ENCODE data around the gene ITPRIPL1.
A peak's percentile ranks its signal among the peaks of the same experiment; 100 is the strongest.

The ITPRIPL1 gene

DNA sequence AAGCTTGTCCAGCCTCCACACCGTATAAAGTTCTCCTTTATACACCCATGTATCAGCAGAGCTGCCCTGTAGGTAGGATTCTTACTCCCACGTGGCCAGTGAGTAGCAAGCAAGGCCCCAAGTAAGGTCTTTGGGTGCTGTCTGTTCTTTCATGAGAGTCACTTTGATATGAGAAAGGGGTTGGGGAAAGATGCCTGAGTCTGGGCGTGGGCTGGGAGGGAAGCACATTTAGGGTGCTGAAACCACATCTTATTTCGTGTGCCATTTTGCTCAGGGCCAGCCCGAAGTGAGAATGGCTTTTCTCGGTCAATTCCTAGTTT lies 436 bp upstream of the ITPRIPL1 start:
- DNase-seq: peak; percentile 56

DNA sequence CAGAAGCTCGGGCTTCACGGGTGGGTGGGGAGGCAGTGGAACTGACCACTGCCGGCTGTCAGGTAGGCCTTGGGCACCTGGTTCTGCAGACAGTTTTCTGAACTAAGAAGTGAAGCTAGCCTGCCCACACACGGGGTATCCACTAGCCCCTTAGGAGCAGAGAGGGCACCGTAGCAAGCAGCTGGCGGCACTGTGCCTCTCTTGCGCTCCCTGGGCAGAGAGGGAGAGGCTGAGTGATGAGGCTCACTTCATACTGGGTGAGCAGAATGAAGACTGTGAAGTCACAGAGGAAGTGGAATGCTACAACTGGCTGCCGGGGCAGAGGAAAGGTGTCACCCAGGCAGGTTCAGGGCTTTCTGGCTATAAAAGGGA lies 753 bp downstream of the ITPRIPL1 start:
- peak; percentile 60 for DNase-seq

DNA sequence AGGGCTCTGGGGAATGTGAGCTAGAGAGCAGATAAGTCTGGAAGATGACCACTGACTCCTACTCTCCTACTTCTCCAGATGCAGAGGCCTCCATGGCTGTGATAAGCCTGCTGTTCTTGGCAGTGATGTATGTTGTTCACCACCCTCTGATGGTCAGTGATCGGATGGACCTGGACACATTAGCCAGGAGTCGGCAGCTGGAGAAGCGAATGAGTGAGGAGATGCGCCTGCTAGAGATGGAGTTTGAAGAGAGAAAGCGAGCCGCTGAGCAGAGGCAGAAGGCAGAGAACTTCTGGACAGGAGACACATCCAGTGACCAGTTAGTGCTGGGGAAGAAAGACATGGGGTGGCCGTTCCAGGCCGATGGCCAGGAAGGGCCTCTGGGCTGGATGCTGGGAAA lies 1.4 kb downstream of the ITPRIPL1 start:
- no peak for DNase-seq

DNA sequence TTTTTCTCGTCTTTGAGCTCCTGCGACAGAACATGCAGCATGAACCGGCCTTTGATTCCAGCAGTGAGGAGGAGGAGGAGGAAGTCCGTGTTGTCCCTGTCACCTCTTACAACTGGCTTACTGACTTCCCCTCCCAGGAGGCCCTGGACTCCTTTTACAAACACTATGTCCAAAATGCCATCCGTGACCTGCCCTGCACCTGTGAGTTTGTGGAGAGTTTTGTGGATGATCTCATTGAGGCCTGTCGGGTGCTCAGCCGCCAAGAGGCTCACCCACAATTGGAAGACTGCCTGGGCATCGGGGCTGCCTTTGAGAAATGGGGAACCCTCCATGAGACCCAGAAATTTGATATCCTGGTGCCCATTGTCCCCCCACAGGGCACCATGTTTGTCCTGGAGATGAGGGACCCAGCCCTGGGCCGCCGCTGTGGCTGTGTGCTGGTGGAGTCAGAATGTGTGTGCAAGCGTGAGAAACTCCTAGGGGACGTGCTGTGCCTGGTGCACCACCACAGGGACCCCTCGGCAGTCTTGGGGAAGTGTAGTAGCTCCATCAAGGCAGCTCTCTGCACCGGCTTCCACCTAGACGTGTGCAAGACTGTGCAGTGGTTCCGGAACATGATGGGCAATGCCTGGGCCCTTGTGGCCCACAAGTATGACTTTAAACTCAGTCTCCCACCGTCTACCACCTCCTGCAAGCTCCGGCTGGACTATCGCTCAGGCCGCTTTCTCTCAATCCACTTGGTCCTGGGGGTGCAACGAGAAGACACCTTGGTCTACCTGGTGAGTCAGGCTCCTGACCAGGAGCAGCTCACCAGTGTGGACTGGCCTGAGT lies 2.1 kb downstream of the ITPRIPL1 start:
- no peak for DNase-seq

DNA sequence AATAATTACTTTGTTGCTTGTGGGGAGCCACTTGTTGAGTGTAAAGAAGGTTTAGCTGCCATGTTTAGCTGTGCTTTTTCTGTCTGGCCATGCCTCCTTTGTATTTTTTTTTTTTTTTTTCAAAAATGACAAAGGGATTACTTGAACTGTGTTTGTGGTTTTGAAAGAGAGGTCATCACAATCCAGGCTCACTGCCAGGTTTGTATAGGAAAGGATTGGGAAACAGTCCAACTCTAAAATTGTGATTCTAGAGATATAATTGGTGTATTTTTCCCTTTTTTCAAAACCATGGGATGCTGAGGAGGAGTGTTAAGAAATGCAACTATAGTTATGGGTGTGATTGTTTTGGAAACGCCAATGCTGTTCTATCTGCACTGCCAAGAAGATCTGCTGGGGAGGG lies 4.3 kb downstream of the ITPRIPL1 start:
- DNase-seq: no peak

DNA sequence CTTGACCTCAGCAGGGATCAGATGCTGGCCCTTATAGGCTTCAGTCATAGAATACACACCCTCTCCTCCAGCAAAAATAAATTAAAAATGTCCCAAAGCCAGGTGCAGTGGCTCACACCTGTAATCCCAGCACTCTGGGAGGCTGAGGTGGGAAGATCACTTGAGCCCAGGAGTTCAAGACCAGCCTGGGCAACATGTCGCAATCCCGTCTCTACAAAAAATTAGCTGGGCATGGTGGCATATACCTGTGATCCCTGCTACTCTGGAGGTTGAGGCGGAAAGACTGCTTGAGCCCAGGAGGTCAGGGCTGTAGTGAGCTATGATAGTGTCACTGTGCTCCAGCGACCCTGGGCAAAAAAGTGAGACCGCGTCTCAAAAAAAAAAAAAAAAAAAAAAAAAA lies 4.8 kb downstream of the ITPRIPL1 start:
- DNase-seq: no peak

DNA sequence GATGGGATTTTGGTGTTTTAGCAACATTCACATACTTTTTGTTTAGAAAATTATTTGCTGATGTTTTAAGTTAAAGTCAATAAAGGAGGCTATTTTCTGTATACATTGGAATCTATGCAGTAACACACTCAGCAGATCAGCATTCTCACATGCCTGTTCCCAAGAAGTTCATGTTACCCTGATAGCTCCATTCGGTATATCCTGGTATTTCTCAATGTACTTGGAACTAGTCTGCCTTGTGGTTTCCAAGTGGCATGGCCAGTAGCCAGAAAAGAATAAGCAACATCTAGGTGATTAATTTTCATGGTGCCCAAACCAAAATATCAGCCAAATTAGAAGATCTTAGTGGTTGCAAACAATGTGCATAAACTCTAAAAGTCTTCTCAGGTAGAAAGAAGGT lies 5.3 kb downstream of the ITPRIPL1 start:
- no peak for DNase-seq

DNA sequence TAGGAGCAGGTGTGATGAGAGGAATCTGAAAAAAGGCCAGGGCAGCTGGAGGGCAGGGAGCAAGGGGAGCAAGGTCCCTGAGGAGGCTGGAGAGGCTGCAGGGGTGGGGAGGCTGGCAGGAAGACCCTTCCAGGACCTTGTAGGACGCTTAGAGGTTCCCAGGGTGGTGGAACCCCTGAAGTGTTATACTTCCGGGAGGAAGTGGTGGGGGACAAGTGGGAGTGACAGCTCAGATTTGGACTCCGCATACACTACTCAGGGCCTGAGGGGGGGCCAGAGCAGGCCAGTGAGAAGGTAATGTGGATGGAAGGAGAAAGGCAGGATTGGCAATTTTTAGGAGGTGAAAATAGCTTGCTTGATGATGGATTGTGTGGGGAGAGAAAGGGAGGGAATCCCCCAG lies 8.6 kb downstream of the ITPRIPL1 start:
- no peak for DNase-seq

DNA sequence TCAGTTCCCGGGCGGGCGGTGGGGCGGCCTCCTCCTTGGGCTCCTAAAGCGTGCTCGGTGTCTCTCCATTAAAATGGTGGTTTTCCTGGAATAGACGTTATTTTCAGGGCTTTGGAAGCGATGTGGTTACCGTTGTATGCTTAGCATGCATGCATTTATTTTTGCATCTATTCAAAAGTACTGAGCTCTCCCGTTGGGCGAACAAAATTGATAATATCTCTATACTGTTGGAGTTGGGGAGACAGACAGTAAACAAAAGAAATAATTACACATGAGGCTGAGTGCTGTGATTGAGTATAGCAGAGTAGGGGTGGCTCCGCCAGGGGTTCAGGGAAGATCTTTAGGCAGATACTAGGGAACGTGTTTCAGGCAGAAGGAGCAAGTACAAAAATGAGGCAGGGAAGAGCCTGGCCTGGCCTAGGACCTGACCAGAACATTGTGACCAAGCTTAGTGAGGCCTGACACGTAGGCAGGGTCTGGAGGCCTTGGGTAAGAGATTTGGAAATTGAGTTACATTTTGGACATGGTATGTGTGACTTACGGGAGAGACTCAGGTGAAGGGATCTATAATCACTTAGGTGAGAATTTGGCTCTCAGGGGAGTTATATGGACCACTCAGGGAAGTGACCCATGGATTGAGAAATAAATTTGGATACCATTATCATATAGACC lies 11.1 kb downstream of the ITPRIPL1 start:
- DNase-seq: no peak

DNA sequence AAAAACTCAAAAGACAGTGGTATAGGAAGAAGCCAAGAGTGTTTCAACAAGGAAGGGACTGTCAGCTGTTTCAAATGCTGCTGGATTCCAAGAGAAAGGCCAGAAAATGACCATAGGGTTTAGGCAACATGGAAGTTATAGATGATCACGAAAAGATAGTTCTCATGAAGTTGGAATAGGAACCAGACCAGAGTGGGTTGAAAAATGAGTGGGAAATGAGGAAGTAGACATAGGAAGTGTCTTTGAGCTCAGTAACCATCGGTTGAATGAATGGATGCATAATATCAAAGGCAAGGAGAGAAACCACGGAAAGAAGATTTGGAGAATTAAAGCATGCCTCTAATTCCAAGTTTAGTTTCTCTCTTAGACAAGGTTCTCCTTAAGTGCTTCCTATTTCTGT lies 11.8 kb downstream of the ITPRIPL1 start:
- DNase-seq: no peak

DNA sequence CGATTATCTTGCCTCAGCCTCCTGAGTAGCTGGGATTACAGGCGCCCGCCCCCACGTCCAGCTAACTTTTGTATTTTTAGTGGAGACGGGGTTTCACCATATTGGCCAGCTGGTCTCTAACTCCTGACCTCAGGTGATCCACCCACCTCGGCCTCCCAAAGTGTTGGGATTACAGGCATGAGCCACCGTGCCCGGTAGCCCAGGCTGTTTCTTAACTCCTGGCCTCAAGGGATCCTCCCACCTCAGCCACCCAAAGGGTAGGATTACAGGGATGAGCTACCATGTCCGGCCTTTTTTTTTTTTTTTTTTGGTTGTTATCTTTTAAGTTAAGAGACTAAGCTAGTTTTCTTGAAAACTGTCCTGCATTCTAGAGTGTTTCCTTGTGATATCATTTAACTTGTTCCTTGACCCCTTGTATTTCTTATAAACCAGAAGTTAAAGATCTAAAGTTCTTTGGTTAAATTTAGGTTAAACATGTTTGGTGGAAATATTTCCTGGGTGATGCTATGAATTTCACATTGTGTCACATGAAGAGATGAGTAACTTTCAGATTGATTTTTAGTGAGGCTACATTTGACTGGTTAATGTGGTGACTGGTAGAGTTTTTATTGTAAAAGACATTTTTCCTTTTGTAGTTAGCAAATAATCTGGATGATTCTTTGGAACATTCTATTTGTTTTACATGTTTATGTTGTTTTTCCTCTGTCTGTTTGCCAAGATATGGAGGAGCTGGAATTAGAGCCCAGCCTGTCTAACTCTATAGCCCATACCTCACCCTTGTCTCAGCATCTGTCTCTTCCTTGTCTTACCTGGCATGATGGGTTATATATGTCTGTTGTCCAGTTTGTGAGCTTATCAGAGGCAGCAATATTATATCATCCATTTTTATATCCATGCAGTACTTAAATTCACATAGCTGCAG lies 15.6 kb downstream of the ITPRIPL1 start:
- DNase-seq: no peak

DNA sequence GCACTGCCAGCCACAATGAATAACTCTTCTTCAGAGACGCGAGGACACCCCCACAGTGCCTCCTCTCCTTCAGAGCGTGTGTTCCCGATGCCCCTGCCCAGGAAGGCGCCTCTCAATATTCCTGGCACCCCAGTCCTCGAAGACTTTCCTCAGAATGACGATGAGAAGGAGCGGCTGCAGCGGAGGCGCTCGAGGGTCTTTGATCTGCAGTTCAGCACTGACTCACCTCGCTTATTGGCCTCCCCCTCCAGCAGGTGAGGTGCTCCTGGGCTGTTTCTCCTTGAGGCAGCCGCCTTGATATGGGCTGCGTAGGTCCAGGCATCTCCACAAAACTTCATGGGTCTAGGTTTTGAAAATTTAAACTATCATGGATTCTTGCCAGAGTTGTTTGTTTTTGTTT lies 16.5 kb downstream of the ITPRIPL1 start:
- no peak for DNase-seq

DNA sequence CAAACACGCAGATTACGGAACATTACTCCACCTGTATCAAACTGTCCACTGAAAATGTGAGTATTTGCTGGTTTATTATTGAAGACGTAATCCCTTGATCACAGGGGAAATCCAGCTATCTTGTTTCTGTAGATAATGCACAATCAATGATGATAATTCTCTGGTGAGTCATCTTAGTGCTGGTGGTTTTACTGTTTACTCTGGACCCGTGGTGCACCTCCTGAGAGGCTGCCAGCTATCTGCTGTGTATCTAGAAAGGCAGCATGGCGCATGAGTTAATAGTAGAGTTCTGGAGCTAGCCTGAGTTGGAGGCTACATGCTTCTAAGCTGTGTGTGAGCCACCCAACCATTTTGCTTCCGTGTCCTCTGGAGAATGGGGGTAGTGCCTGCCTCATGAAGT lies 17.0 kb downstream of the ITPRIPL1 start:
- peak; percentile 47 for DNase-seq

DNA sequence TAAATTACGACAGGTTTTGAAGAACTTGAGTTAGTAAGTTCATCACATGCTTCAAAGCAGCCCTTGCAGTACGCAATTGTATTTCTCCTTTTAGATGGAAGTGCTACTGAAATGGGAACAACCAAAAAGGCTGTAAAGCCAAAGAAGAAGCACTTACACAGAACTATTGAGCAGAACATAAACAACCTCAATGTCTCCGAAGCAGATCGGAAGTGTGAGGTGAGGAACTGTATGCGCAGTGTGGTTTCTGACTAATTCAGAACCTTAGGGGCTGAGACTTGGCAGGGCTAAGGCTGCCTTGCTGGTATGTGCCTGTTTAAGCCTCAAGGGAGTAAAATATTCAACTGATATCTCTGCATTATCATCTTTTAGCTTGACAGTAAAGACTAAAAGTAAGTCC lies 18.9 kb downstream of the ITPRIPL1 start:
- DNase-seq: peak; percentile 28

DNA sequence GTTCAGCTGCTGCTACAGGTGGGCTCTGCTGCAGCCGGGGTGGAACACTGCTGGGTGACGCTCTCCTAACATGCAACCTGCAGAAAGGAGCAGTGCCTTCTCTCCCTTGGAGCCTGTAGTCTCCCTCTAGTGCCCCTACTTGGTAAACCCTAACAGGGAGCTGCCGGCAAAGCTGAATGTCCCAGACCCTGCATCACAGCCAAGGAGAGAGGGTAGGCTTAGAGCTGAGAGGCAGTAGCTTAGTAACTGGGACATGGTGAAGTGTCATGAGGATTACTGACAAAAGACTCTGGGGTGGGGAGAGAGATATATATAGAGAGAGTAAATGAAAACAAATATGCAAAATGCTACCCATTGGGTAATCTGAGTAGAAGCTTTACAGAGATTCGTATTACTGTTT lies 20.3 kb downstream of the ITPRIPL1 start:
- DNase-seq: no peak

DNA sequence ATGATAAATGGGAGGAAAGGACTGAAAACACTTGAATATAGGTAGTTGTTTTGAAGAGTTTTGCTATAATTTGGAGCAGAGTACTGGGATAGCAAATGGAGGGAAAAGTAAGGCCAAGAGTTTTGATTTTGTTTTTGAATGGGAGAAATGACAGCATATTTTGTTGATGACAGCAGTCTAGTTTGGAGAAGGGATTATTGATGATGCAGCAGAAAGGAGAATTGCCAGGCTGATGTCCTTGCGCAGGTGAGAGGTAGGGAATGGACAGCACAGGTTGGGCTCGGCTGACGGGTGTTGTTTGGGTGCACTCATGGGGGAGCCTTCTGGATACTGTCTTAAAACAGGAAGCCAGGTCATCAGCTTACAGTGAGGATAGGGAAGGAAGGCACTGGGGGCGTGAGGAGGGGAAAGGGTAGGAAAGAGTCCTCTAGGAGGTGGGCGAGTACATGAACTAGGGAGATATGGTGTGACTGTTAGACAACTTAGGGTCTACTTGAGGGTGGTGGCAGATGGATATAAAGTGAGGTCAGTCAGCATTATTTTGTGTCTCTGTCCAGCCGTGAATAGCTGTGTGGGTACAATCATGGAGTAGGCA lies 20.8 kb downstream of the ITPRIPL1 start:
- no peak for DNase-seq

DNA sequence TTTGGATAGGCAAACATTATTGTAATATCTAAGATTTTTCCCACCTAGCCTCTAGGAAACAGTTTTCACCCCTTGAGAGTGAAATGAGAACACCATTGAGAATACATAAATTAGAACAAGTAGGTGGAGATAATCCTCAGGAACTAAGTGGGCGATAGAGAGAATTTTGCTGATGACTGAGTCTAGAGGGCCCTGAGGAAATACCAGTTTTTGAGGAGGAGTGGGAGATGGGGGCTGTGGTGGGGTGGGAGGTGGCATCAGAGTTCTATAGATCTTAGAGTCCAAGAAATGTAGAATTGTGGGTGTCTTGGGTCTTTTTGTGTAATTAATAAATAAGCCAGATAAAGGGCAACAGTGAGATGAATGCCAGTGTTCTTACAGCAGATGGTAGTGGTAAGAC lies 22.3 kb downstream of the ITPRIPL1 start:
- no peak for DNase-seq

DNA sequence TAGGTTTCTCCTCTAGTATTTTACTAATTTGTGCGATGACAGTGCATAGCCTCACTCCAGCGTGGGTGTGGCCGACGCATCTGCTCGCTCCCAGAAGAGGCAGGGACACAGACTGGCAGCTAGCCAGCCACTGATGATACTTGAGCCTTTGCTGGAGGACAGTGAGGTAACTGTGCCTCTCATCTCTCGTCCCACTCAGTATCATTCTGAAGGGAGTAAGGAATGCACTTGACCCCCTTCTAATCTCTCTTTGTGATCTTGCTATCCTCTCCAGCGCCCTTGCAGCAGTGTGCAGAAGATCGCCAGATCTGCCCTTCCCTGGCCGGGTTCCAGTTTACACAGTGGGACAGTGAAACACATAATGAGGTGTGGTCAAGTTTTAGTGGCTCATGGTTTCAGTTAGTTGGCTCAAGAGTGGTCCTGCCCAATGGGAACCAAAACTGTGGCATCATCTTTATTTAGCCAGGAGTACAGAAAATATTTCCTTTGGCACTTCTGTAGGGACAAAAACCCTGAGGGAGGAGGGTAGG lies 28.0 kb downstream of the ITPRIPL1 start:
- no peak for DNase-seq

DNA sequence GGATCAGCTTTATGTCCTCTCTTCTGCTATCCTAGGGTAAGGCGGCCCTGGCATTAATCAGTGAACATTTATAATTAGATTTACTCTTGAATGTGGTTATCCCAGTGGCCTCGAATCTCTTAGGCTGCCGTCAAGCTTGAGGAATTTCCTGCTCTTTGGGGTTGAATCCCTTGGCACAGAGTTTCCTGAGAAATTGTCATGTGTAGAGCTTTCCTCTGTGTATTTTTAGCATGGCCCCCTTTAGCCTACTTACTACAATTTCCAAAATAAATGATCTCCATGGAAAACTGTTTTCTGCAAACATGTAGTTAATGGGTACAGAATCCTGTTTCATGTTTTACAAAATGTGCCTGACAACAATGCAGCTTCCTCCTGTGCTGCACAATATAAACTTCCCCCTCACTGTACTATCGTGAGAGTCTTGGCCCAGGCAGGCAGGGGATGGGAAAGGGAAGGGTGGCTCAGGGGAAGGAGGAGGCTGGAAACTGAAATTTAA lies 28.5 kb downstream of the ITPRIPL1 start:
- no peak for DNase-seq

DNA sequence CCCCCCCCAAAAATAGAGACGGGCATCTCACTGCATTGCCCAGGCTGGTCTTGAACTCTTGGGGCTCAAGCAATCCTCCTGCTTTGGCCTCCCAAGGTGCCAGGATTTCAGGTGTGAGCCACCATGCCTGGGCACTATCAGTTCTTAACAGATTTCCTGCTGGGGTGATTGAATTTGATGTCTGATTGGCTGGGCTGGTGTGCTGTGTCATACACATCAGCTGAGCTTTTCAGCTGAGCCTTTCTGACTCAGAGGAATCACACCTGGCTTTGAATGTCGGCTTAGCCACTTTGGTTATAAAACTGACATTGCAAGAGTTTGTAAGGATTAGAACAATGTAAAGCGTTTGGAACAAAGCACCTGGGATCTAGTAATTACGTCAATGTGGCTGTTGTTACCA lies 29.4 kb downstream of the ITPRIPL1 start:
- no peak for DNase-seq

DNA sequence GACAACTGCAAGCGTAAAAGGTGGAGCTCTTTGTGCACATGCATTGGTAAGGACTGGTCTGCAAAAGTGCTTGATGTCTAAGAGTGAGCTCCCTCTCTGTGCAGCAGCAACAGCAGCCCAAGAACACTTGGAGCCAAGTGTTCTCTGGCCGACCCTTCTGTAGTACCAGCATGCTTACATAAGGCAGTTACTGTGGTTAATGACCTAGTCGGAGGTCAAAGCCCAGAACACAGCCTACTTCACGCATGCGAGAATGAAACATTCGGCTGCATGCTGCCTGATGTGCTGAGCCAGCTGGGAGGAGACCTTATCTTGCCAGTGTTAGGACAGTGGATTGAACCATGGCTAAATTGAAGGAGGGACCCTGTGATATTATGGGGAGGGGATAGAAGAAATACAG lies 31.8 kb downstream of the ITPRIPL1 start:
- DNase-seq: no peak

DNA sequence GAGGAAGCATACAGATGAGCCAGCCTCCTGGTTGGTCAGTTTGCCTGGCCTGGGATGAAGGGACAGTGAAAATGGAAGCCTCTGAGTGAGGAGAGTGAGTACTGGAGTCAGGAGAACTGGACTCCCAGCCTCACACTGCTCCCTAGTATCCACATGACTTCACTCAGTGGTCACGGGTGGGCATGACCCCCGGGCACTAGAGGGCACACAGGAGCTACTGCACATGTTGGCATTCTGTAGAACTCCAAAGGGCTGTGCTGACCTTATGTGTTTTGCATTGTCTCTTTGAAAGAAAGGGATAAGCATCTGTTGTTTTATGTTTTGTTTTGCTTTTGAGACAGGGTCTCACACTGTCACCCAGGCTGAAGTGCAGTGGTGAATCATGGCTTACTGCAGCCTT lies 34.2 kb downstream of the ITPRIPL1 start:
- DNase-seq: peak; percentile 21

DNA sequence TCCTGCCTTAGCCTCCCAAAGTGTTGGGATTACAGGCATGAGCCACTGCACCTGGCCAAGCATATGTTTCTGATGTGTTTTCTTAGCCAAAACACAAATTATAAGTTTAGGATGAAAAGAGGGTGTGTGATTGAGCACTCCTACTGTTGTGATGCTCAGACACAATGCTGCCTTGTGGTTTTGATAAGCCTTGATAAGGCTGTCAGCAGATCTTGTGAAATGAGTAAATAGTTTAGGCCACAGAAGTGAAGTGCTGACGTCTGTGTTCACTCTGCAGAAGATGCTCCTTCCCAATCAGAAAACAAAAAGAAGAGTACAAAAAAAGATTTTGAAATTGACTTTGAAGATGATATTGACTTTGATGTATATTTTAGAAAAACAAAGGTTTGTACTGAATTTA lies 34.7 kb downstream of the ITPRIPL1 start:
- no peak for DNase-seq
